ENCODE measurements around the gene EZH2. TPM values are rescaled to one million over a fixed set of nuclear protein-coding genes. Genes with fewer than 3 reads are reported as not detected.

EZH2 gene
- total RNA-seq, 1 experiment from 2014 or later, result 57.3 TPM

GRCh38 chr7:148893071-148893470 is 9.0 kb upstream of the EZH2 start:
- Histone ChIP-seq H3K4me1 (ENCODE audit: low read length) (no peaks in the 10 kb centered on the region), H3K4me2 (ENCODE audit: low read depth, low read length, poor library complexity, severe bottlenecking) (no peak overlapping the region), H3K36me3 (ENCODE audit: insufficient read depth, low read length) (no peaks in the 10 kb centered on the region), H3K4me3 (ENCODE audit: low read length) (no peak overlapping the region), H3K27me3 (ENCODE audit: low read length) (no peaks in the 10 kb centered on the region), H3K9me3 (ENCODE audit: low read length) (no peaks in the 10 kb centered on the region), H3K79me2 (ENCODE audit: low read length) (no peaks in the 10 kb centered on the region), H3K9ac (ENCODE audit: low read length) (no peak overlapping the region), H3K27ac (ENCODE audit: low read length) (no peak overlapping the region), H4K20me1 (ENCODE audit: insufficient read depth, low read depth, low read length) (no peaks in the 10 kb centered on the region), H3K9me2 (replicated peaks; ENCODE audit: insufficient read depth, low read length) (no peaks in the 10 kb centered on the region), H2AFZ (ENCODE audit: low read length) (no peak overlapping the region)
- DNase-seq, result no peak

DNA sequence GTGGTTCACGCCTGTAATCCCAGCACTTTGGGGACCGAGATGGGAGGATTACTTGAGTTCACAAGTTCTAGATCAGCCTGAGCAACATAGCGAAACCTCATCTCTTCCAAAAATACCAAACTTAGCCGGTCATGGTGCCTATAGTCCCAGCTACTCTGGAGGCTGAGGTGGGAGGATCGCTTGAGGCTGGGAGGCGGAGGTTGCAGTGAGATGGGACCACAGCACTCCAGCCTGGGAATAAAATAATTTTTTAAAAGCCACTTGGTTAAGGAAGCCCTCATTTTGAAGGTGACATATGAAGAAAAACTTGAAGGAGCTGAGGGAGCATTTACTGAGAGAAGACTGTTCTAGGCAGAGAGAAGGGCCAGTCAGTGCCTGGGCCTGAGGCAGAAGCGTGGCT is 4.2 kb upstream of the EZH2 start:
- Histone ChIP-seq H3K4me3 (ENCODE audit: low read length) (no peak overlapping the region), H3K36me3 (ENCODE audit: insufficient read depth, low read length) (no peaks in the 10 kb centered on the region), H3K9me2 (replicated peaks; ENCODE audit: insufficient read depth, low read length) (no peaks in the 10 kb centered on the region), H3K9me3 (ENCODE audit: low read length) (no peaks in the 10 kb centered on the region), H3K27me3 (ENCODE audit: low read length) (no peaks in the 10 kb centered on the region), H2AFZ (ENCODE audit: low read length) (no peak overlapping the region), H3K79me2 (ENCODE audit: low read length) (peaks cover 6% of the 10 kb centered on the region), H4K20me1 (ENCODE audit: insufficient read depth, low read depth, low read length) (no peaks in the 10 kb centered on the region), H3K27ac (ENCODE audit: low read length) (no peak overlapping the region), H3K4me1 (ENCODE audit: low read length) (peaks cover 4% of the 10 kb centered on the region; the same call in 1 of the 2 replicates), H3K9ac (ENCODE audit: low read length) (no peak overlapping the region), H3K4me2 (ENCODE audit: low read depth, low read length, poor library complexity, severe bottlenecking) (no peak overlapping the region)
- no peak for DNase-seq

DNA sequence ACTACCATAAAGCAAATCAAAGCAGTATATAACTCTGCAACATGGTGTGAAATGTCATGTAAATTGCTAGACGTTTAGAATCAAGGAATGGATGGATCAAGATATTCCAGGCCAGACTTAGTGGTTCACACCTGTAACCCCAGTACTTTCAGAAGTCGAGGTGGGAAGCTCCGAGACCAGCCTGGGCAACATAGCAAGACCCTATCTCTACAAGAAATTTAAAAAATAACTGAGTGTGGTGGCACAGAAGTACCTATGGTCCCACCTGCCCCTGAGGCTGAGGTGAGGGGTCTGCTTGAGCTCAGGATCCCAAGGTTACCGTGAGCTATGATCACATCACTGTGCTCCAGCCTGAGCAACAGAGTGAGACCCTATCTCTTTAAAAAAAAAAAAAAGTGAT is 2.8 kb upstream of the EZH2 start:
- Histone ChIP-seq H3K27ac (ENCODE audit: low read length) (no peak overlapping the region), H3K9me3 (ENCODE audit: low read length) (no peaks in the 10 kb centered on the region), H3K36me3 (ENCODE audit: insufficient read depth, low read length) (no peaks in the 10 kb centered on the region), H3K4me3 (ENCODE audit: low read length) (no peak overlapping the region), H4K20me1 (ENCODE audit: insufficient read depth, low read depth, low read length) (peaks cover 9% of the 10 kb centered on the region; the same call in 1 of the 2 replicates), H3K79me2 (ENCODE audit: low read length) (peaks cover 20% of the 10 kb centered on the region), H3K4me1 (ENCODE audit: low read length) (peaks cover 11% of the 10 kb centered on the region), H2AFZ (ENCODE audit: low read length) (no peak overlapping the region), H3K9me2 (replicated peaks; ENCODE audit: insufficient read depth, low read length) (no peaks in the 10 kb centered on the region), H3K27me3 (ENCODE audit: low read length) (no peaks in the 10 kb centered on the region), H3K4me2 (ENCODE audit: low read depth, low read length, poor library complexity, severe bottlenecking) (no peak overlapping the region), H3K9ac (ENCODE audit: low read length) (no peak overlapping the region)
- DNase-seq, result no peak

GRCh38 chr7:148884299-148885022 is 370 bp upstream of the EZH2 start:
- no peaks in the 10 kb centered on the region for H3K9me2 ChIP-seq (replicated peaks; ENCODE audit: insufficient read depth, low read length)
- H3K79me2 ChIP-seq (ENCODE audit: low read length), result peaks cover 44% of the 10 kb centered on the region
- DNase-seq, result peak; percentile 97
- no peaks in the 10 kb centered on the region for H3K9me3 ChIP-seq (ENCODE audit: low read length)
- no peak overlapping the region for H2AFZ ChIP-seq (ENCODE audit: low read length)
- no peaks in the 10 kb centered on the region for H3K36me3 ChIP-seq (ENCODE audit: insufficient read depth, low read length)
- H3K4me1 ChIP-seq (ENCODE audit: low read length), result peaks cover 33% of the 10 kb centered on the region
- H3K27me3 ChIP-seq (ENCODE audit: low read length), result no peaks in the 10 kb centered on the region
- H3K4me3 ChIP-seq (ENCODE audit: low read length), result peak overlapping the region; percentile 87
- peak overlapping the region; percentile 68 for H3K27ac ChIP-seq (ENCODE audit: low read length)
- H4K20me1 ChIP-seq (ENCODE audit: insufficient read depth, low read depth, low read length), result peaks cover 9% of the 10 kb centered on the region; the same call in 1 of the 2 replicates
- peak overlapping the region; percentile 73 for H3K4me2 ChIP-seq (ENCODE audit: low read depth, low read length, poor library complexity, severe bottlenecking)
- H3K9ac ChIP-seq (ENCODE audit: low read length), result peak overlapping the region; percentile 95

GRCh38 chr7:148883266-148884048 is 634 bp downstream of the EZH2 start:
- Histone ChIP-seq H3K4me2 (ENCODE audit: low read depth, low read length, poor library complexity, severe bottlenecking) (peak overlapping the region; percentile 83), H3K4me3 (ENCODE audit: low read length) (peak overlapping the region; percentile 87), H3K4me1 (ENCODE audit: low read length) (peaks cover 34% of the 10 kb centered on the region), H3K9me3 (ENCODE audit: low read length) (no peaks in the 10 kb centered on the region), H3K36me3 (ENCODE audit: insufficient read depth, low read length) (no peaks in the 10 kb centered on the region), H3K79me2 (ENCODE audit: low read length) (peaks cover 54% of the 10 kb centered on the region), H3K27me3 (ENCODE audit: low read length) (no peaks in the 10 kb centered on the region), H3K9me2 (replicated peaks; ENCODE audit: insufficient read depth, low read length) (no peaks in the 10 kb centered on the region), H4K20me1 (ENCODE audit: insufficient read depth, low read depth, low read length) (peaks cover 9% of the 10 kb centered on the region; the same call in 1 of the 2 replicates), H2AFZ (ENCODE audit: low read length) (no peak overlapping the region), H3K9ac (ENCODE audit: low read length) (peak overlapping the region; percentile 95), H3K27ac (ENCODE audit: low read length) (peak overlapping the region; percentile 64)
- peak; percentile 74 for DNase-seq

DNA sequence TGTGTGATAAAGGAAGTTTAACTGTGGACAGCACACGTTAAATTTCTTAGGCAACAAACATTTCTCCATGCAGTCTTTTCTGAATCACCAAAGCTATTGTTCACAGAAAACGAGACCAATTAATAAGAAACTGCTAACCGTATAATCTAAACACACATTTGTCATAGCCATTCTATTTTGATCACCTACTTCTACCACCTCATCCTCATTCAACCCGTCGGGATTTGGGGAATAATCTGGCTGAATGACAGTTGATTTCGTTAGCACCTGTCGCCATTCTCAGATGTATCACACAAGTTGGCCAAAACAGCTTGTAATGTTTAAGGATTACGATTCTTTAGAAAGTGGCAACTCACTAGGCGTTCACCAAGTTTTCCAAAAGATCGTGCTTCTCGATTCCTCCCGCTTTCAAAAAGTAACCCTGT is 1.2 kb downstream of the EZH2 start:
- Histone ChIP-seq H3K9me2 (replicated peaks; ENCODE audit: insufficient read depth, low read length) (no peaks in the 10 kb centered on the region), H4K20me1 (ENCODE audit: insufficient read depth, low read depth, low read length) (peaks cover 9% of the 10 kb centered on the region; the same call in 1 of the 2 replicates), H3K9me3 (ENCODE audit: low read length) (no peaks in the 10 kb centered on the region), H2AFZ (ENCODE audit: low read length) (no peak overlapping the region), H3K4me3 (ENCODE audit: low read length) (peak overlapping the region; percentile 87), H3K9ac (ENCODE audit: low read length) (peak overlapping the region; percentile 95), H3K27ac (ENCODE audit: low read length) (peak overlapping the region; percentile 64), H3K36me3 (ENCODE audit: insufficient read depth, low read length) (no peaks in the 10 kb centered on the region), H3K4me1 (ENCODE audit: low read length) (peaks cover 40% of the 10 kb centered on the region), H3K4me2 (ENCODE audit: low read depth, low read length, poor library complexity, severe bottlenecking) (peak overlapping the region; percentile 83), H3K79me2 (ENCODE audit: low read length) (peaks cover 60% of the 10 kb centered on the region), H3K27me3 (ENCODE audit: low read length) (no peaks in the 10 kb centered on the region)
- DNase-seq, result no peak

DNA sequence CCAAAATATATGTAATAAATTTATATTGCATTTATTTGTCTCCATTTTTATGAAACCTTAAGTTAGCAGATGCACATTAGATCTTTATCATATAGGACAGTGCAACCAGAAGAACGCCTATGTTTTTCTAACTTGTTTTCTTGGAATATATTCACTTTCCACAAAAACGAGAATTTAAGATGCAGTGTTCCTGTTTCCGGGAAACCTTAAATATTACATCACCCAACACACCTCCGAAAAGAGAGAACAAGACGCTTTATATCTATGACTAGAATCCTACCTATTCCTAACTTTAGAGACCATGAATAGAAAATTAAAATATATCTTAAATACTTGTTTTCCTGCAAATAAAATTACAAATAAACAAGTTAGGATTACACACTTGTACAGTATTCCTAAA is 1.9 kb downstream of the EZH2 start:
- DNase-seq, result peak; percentile 44
- peak overlapping the region; percentile 95 for H3K9ac ChIP-seq (ENCODE audit: low read length)
- no peak overlapping the region for H2AFZ ChIP-seq (ENCODE audit: low read length)
- no peaks in the 10 kb centered on the region for H3K9me2 ChIP-seq (replicated peaks; ENCODE audit: insufficient read depth, low read length)
- no peaks in the 10 kb centered on the region for H3K27me3 ChIP-seq (ENCODE audit: low read length)
- H3K4me3 ChIP-seq (ENCODE audit: low read length), result peak overlapping the region; percentile 87
- H3K9me3 ChIP-seq (ENCODE audit: low read length), result no peaks in the 10 kb centered on the region
- no peaks in the 10 kb centered on the region for H3K36me3 ChIP-seq (ENCODE audit: insufficient read depth, low read length)
- H3K4me2 ChIP-seq (ENCODE audit: low read depth, low read length, poor library complexity, severe bottlenecking), result peak overlapping the region; percentile 83
- peak overlapping the region; percentile 64 for H3K27ac ChIP-seq (ENCODE audit: low read length)
- peaks cover 47% of the 10 kb centered on the region for H3K4me1 ChIP-seq (ENCODE audit: low read length)
- H3K79me2 ChIP-seq (ENCODE audit: low read length), result peaks cover 67% of the 10 kb centered on the region
- peaks cover 9% of the 10 kb centered on the region; the same call in 1 of the 2 replicates for H4K20me1 ChIP-seq (ENCODE audit: insufficient read depth, low read depth, low read length)

DNA sequence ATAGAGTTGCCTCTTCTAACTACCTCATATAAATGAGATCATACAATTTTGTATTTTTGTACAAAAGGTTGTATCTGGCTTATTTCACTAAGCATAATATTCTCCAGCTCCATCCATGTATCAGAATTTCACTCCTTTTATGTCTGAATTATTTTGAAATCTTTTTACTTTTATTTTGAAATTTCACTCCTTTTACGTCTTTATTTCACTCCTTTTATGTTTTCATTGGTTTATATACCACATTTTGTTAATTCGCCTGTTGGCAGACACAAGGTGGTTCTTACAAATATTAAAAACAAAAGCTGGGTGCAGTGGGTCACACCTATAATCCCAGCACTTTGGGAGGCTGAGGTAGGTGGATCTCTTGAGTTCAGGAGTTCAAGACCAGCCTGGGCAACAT is 5.8 kb downstream of the EZH2 start:
- Histone ChIP-seq H4K20me1 (ENCODE audit: insufficient read depth, low read depth, low read length) (peaks cover 9% of the 10 kb centered on the region; the same call in 1 of the 2 replicates), H3K79me2 (ENCODE audit: low read length) (peaks cover 100% of the 10 kb centered on the region), H2AFZ (ENCODE audit: low read length) (no peak overlapping the region), H3K4me2 (ENCODE audit: low read depth, low read length, poor library complexity, severe bottlenecking) (peak overlapping the region; percentile 27), H3K4me1 (ENCODE audit: low read length) (peaks cover 60% of the 10 kb centered on the region), H3K4me3 (ENCODE audit: low read length) (no peak overlapping the region), H3K9me2 (replicated peaks; ENCODE audit: insufficient read depth, low read length) (no peaks in the 10 kb centered on the region), H3K9ac (ENCODE audit: low read length) (no peak overlapping the region), H3K27ac (ENCODE audit: low read length) (peak overlapping the region; percentile 37; the same call in 1 of the 2 replicates), H3K36me3 (ENCODE audit: insufficient read depth, low read length) (0 out of 2 replicates have a peak, but pooled peaks cover 9% of the 10 kb centered on the region), H3K9me3 (ENCODE audit: low read length) (no peaks in the 10 kb centered on the region), H3K27me3 (ENCODE audit: low read length) (no peaks in the 10 kb centered on the region)
- DNase-seq, result no peak
